ENCODE data around the gene SEBOX.
A peak's percentile ranks its signal among the peaks of the same experiment; 100 is the strongest.
"Not testable (repeated sequence)": the region's sequence is repeated elsewhere in the genome, so short reads cannot be mapped to it uniquely, and the experiment has no call there.

SEBOX gene

GRCh38 chr17:28367641-28368305, 2.8 kb upstream of the SEBOX start:
- no peak for DNase-seq

- DNase-seq: peak; percentile 49
Measured at GRCh38 chr17:28366605-28367004, 1.6 kb upstream of the SEBOX start.

- no peak for DNase-seq
Measured at GRCh38 chr17:28365487-28365886, 488 bp upstream of the SEBOX start.

GRCh38 chr17:28363776-28364650, 986 bp downstream of the SEBOX start:
- DNase-seq: no peak

GRCh38 chr17:28363186-28363585, 1.8 kb downstream of the SEBOX start:
- no peak for DNase-seq

- no peak for DNase-seq
Measured at GRCh38 chr17:28357901-28358197, 7.2 kb downstream of the SEBOX start.

- peak; percentile 98 for DNase-seq
Measured at GRCh38 chr17:28357061-28357900, 7.7 kb downstream of the SEBOX start, which contains the start of gene POLDIP2. Gene POLDIP2, minus strand, starts transcription at chr17:28357527. Its CDS starts 79 bp downstream, at chr17:28357448.

GRCh38 chr17:28350271-28350670, 14.7 kb downstream of the SEBOX start:
- DNase-seq: no peak

GRCh38 chr17:28348979-28349378, 16.0 kb downstream of the SEBOX start:
- DNase-seq: no peak

GRCh38 chr17:28347261-28347891, 17.6 kb downstream of the SEBOX start:
- no peak for DNase-seq

- peak; percentile 16 for DNase-seq
Measured at GRCh38 chr17:28346746-28347246, 18.2 kb downstream of the SEBOX start.

- no peak for DNase-seq
Measured at GRCh38 chr17:28346199-28346580, 18.8 kb downstream of the SEBOX start.

GRCh38 chr17:28345419-28346198, 19.4 kb downstream of the SEBOX start:
- DNase-seq: no peak

GRCh38 chr17:28344435-28344901, 20.5 kb downstream of the SEBOX start:
- no peak for DNase-seq

- DNase-seq: no peak
Measured at GRCh38 chr17:28344011-28344410, 21.0 kb downstream of the SEBOX start.

- DNase-seq: no peak
Measured at GRCh38 chr17:28343491-28343932, 21.5 kb downstream of the SEBOX start.

GRCh38 chr17:28342313-28342712, 22.7 kb downstream of the SEBOX start:
- DNase-seq: no peak

GRCh38 chr17:28341516-28341915, 23.5 kb downstream of the SEBOX start:
- DNase-seq: no peak

- no peak for DNase-seq
Measured at GRCh38 chr17:28340374-28340773, 24.6 kb downstream of the SEBOX start.

GRCh38 chr17:28339431-28339830, 25.6 kb downstream of the SEBOX start:
- no peak for DNase-seq

GRCh38 chr17:28338769-28339212, 26.2 kb downstream of the SEBOX start:
- not testable (repeated sequence) for DNase-seq

Data from OCI-M1 (cell line).